Hepatocyte (in vitro differentiated cells): ENCODE measurements around the gene CFAP126. TPM values are rescaled to one million over a fixed set of nuclear protein-coding genes. Genes with fewer than 3 reads are reported as not detected.
"Not testable (repeated sequence)": the region's sequence is repeated elsewhere in the genome, so short reads cannot be mapped to it uniquely, and the experiment has no call there.

Experiments used
- DNase-seq: peaks from one replicate; pipeline ENCODE4 v3.0.0-alpha.2; 2016; ENCODE audit warnings: low spot score
- H2AFZ ChIP-seq: fragments of 200-600 bp; sonication (generic); 2 replicates; pipeline ENCODE4 v1.6.0; 2016; ENCODE audit warnings: antibody characterized with exemption, mild to moderate bottlenecking
- H3K27ac ChIP-seq: fragments of 200-600 bp; sonication (generic); 2 replicates; pipeline ENCODE4 v1.5.1; 2016; ENCODE audit warnings: mild to moderate bottlenecking
- H3K27me3 ChIP-seq: fragments of 200-600 bp; sonication (generic); 2 replicates; pipeline ENCODE4 v1.6.1; 2016
- H3K36me3 ChIP-seq: fragments of 200-600 bp; sonication (generic); replicated peaks from 2 replicates; pipeline ENCODE4 v1.5.1; 2016; ENCODE audit warnings: low read depth; ENCODE audit not compliant: insufficient read depth
- H3K4me1 ChIP-seq: fragments of 200-600 bp; sonication (generic); 2 replicates; pipeline ENCODE4 v1.5.1; 2016; ENCODE audit warnings: mild to moderate bottlenecking, moderate library complexity; ENCODE audit not compliant: insufficient read depth
- H3K4me2 ChIP-seq: fragments of 200-600 bp; sonication (generic); 2 replicates; pipeline ENCODE4 v1.6.0; 2016
- H3K4me3 ChIP-seq: fragments of 200-600 bp; sonication (generic); 2 replicates; pipeline ENCODE4 v1.5.1; 2016; ENCODE audit warnings: mild to moderate bottlenecking
- H3K79me2 ChIP-seq: fragments of 200-600 bp; sonication (generic); 2 replicates; pipeline ENCODE4 v1.6.0; 2017; ENCODE audit warnings: mild to moderate bottlenecking
- H3K9me2 ChIP-seq: fragments of 200-600 bp; sonication (generic); replicated peaks from 2 replicates; pipeline ENCODE4 v1.6.0; 2017; ENCODE audit warnings: mild to moderate bottlenecking; ENCODE audit not compliant: insufficient read depth
- H3K9me3 ChIP-seq: fragments of 200-600 bp; sonication (generic); 2 replicates; pipeline ENCODE4 v1.5.1; 2016; ENCODE audit warnings: low read depth, mild to moderate bottlenecking
- H4K20me1 ChIP-seq: fragments of 200-600 bp; sonication (generic); 2 replicates; pipeline ENCODE4 v1.6.0; 2016; ENCODE audit warnings: mild to moderate bottlenecking; ENCODE audit not compliant: insufficient read depth, poor library complexity, severe bottlenecking
- CTCF ChIP-seq: fragments of 200-600 bp; sonication (generic); IDR thresholded peaks from 2 replicates; pipeline ENCODE4 v1.5.1; 2016; ENCODE audit warnings: antibody characterized with exemption, mild to moderate bottlenecking; ENCODE audit not compliant: poor library complexity
- EZH2 ChIP-seq: fragments of 200-600 bp; sonication (generic); IDR thresholded peaks from 2 replicates; pipeline ENCODE4 v1.6.1; 2016; ENCODE audit warnings: antibody characterized with exemption, mild to moderate bottlenecking, borderline replicate concordance
- EZH2phosphoT487 ChIP-seq: fragments of 200-600 bp; sonication (generic); IDR thresholded peaks from one replicate; pipeline ENCODE4 v1.6.1; 2018; ENCODE audit warnings: antibody characterized with exemption, mild to moderate bottlenecking, low read depth, moderate library complexity; ENCODE audit not compliant: unreplicated experiment, severe bottlenecking
- WGBS: methylation state at CpG from one replicate; pipeline ENCODE4 v1.1.6; 2016; ENCODE audit warnings: low lambda C conversion rate; ENCODE audit errors: missing lambda C conversion rate; 5-methylcytosine and 5-hydroxymethylcytosine counted together
- polyA plus RNA-seq: library from polyadenylated mRNA; unstranded; fragments of >200 nt; fragmentation: Nextera tagmentation; extraction: Ambion mirVana; gene quantifications from 2 replicates; pipeline ENCODE4 v1.2.1, GENCODE V29; 2016
- total RNA-seq: library from RNA; depleted of rRNA; stranded (reverse); fragments of >200 nt; gene quantifications from 2 replicates; pipeline ENCODE4 v1.2.3, GENCODE V29; 2014

CFAP126 gene
- total and polyA plus RNA-seq, 2 experiments from 2014 or later: not detected

- H3K79me2 ChIP-seq: no peaks in the 10 kb centered on the region
Observed at GRCh38 chr1:161391611-161392010, 23.9 kb upstream of the CFAP126 start.

GRCh38 chr1:161391136-161391535, 23.5 kb upstream of the CFAP126 start:
- DNase-seq, H3K27me3 ChIP-seq, H3K9me2 ChIP-seq, H4K20me1 ChIP-seq, H3K79me2 ChIP-seq, H3K9me3 ChIP-seq, H3K4me1 ChIP-seq, H3K27ac ChIP-seq, H3K36me3 ChIP-seq: not testable (repeated sequence)
- 87% methylated on average over 7 of the region's 7 CpGs for WGBS
- H3K4me3 ChIP-seq: peak overlapping the region; percentile 38
- H2AFZ ChIP-seq: peak overlapping the region; percentile 87
- peak overlapping the region; percentile 84 for H3K4me2 ChIP-seq

More at GRCh38 chr1:161391611-161392010, 23.9 kb upstream of the CFAP126 start:
- H3K36me3 ChIP-seq: no peaks in the 10 kb centered on the region
- TF ChIP-seq CTCF: no peak
- TF ChIP-seq EZH2phosphoT487: no peak
- TF ChIP-seq EZH2: no peak
- H2AFZ ChIP-seq: no peak overlapping the region
- H3K4me2 ChIP-seq: no peak overlapping the region
- H3K9me3 ChIP-seq: no peaks in the 10 kb centered on the region
- no peak overlapping the region for H3K4me3 ChIP-seq
- no peak for DNase-seq
- WGBS: 95% methylated on average over 8 of the region's 8 CpGs
- no peak overlapping the region for H3K27ac ChIP-seq
- no peaks in the 10 kb centered on the region for H3K9me2 ChIP-seq
- H3K27me3 ChIP-seq: no peaks in the 10 kb centered on the region
- H3K4me1 ChIP-seq: peaks cover 4% of the 10 kb centered on the region
- H4K20me1 ChIP-seq: no peaks in the 10 kb centered on the region

DNA sequence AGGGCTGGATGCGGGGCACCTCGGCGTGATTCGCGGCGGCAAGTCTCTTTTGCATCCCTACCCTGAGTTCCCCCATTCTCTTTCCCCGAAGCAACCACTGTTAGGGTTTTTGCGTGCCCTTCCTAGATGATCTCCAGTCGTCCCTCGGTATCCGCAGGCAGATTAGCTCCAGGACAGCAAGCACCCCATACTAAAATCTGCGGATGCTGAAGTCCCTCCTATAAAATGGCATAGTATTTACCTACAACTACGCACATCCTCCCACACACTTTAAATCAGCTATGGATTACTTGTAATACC, 22.8 kb upstream of the CFAP126 start:
- Histone ChIP-seq H4K20me1 (no peaks in the 10 kb centered on the region), H3K27me3 (no peaks in the 10 kb centered on the region), H3K36me3 (no peaks in the 10 kb centered on the region), H3K27ac (peak overlapping the region; percentile 49), H3K4me2 (peak overlapping the region; percentile 84), H3K4me3 (peak overlapping the region; percentile 38), H3K79me2 (no peaks in the 10 kb centered on the region), H3K4me1 (peaks cover 4% of the 10 kb centered on the region), H3K9me2 (no peaks in the 10 kb centered on the region), H2AFZ (peak overlapping the region; percentile 87), H3K9me3 (no peaks in the 10 kb centered on the region)
- DNase-seq: no peak
- TF ChIP-seq CTCF: no peak
- TF ChIP-seq EZH2: no peak
- no peak for TF ChIP-seq EZH2phosphoT487
- WGBS: 7% methylated on average over 13 of the region's 13 CpGs

- H3K4me1 ChIP-seq: peaks cover 4% of the 10 kb centered on the region
- H3K9me3 ChIP-seq: no peaks in the 10 kb centered on the region
- H3K36me3 ChIP-seq: no peaks in the 10 kb centered on the region
- no peaks in the 10 kb centered on the region for H3K27me3 ChIP-seq
- H3K4me2 ChIP-seq: peak overlapping the region; percentile 84
- H2AFZ ChIP-seq: peak overlapping the region; percentile 87
- DNase-seq: peak; percentile 98
- no peaks in the 10 kb centered on the region for H4K20me1 ChIP-seq
- no peak for TF ChIP-seq EZH2phosphoT487
- TF ChIP-seq CTCF: no peak
- TF ChIP-seq EZH2: no peak
- no peaks in the 10 kb centered on the region for H3K79me2 ChIP-seq
- H3K9me2 ChIP-seq: no peaks in the 10 kb centered on the region
- peak overlapping the region; percentile 38 for H3K4me3 ChIP-seq
- peak overlapping the region; percentile 83 for H3K27ac ChIP-seq
- WGBS: under 1% methylated on average over 42 of the region's 79 CpGs
Observed at GRCh38 chr1:161389691-161390558, 22.2 kb upstream of the CFAP126 start.

- not testable (repeated sequence) for H4K20me1 ChIP-seq, H3K36me3 ChIP-seq, H3K27me3 ChIP-seq, H3K79me2 ChIP-seq, DNase-seq, H3K4me1 ChIP-seq, H3K9me2 ChIP-seq, H3K9me3 ChIP-seq
- H2AFZ ChIP-seq: peak overlapping the region; percentile 50
- H3K4me3 ChIP-seq: peak overlapping the region; percentile 18
- H3K27ac ChIP-seq: peak overlapping the region; percentile 83
- H3K4me2 ChIP-seq: peak overlapping the region; percentile 76
- WGBS: 84% methylated on average over 16 of the region's 16 CpGs
Observed at GRCh38 chr1:161389158-161389557, 21.5 kb upstream of the CFAP126 start.
